Left lung (tissue), 10 donors: ENCODE results near the gene CALHM2. TPM values are rescaled to one million over a fixed set of nuclear protein-coding genes. Genes with fewer than 3 reads are reported as not detected.

Experiments
- ATAC-seq: fragments of 200-7000 bp; cut with Tn5 transposase; one replicate; pipeline ENCODE4 v1.9.1; 2020; ENCODE audit warnings: moderate library complexity
- DNase-seq, 4 donors: peaks; one replicate each; pipeline ENCODE4 v3.0.0-alpha.2; 2013 to 2020
- H3K27ac ChIP-seq, 2 donors: fragments of 200-600 bp; sonication (generic) in 1 of 2; one replicate each; pipeline versions ENCODE4 v1.5.0 to v1.8.0; 2020 to 2021
- H3K27me3 ChIP-seq, 2 donors: fragments of 200-600 bp; sonication (generic) in 1 of 2; one replicate each; pipeline versions ENCODE4 v1.5.0 to v1.8.0; 2020 to 2021
- H3K36me3 ChIP-seq, 2 donors: fragments of 200-600 bp; sonication (generic) in 1 of 2; one replicate each; pipeline versions ENCODE4 v1.5.0 to v1.8.0; 2020 to 2021
- H3K4me1 ChIP-seq, 2 donors: fragments of 200-600 bp; one replicate each; pipeline ENCODE4 v1.8.0; 2021
- H3K4me3 ChIP-seq, 2 donors: fragments of 200-600 bp; sonication (generic) in 1 of 2; one replicate each; pipeline versions ENCODE4 v1.5.0 to v1.8.0; 2020 to 2021; ENCODE audit warnings: mild to moderate bottlenecking in 1 of 2
- H3K9me3 ChIP-seq, 2 donors: fragments of 200-600 bp; sonication (generic) in 1 of 2; one replicate each; pipeline versions ENCODE4 v1.5.0 to v1.8.0; 2020 to 2021
- intact Hi-C, 2 donors: fragments of 100-400 bp; cut with DNase I; formaldehyde crosslinking; loops; one replicate each; pipeline versions ENCODE4 v1.11.2 to v1.14.2; 2022
- polyA plus RNA-seq, 6 donors: library from polyadenylated mRNA; unstranded; fragments of 120-200 nt; gene quantifications; one replicate each; pipeline ENCODE4 v1.2.1, GENCODE V29; 2013; ENCODE audit not compliant: insufficient read length in 6 of 6
- total RNA-seq, 2 donors: library from RNA; stranded (reverse); fragmentation: NEBNext Ultra II Directional; extraction: Animal tissue kit (Norgen Biotek cat#: 25700); gene quantifications; one replicate each; pipeline ENCODE4 v1.2.1, GENCODE V29; 2021
- TF ChIP-seq, protein P1 (sequence below), 2 donors: fragments of 200-600 bp; sonication (generic) in 1 of 2; IDR thresholded peaks; one replicate each; pipeline versions ENCODE4 v1.5.0 to v1.8.0; 2021; ENCODE audit warnings: antibody characterized with exemption in 2 of 2
- donor health status: DM: no; HTN: yes; CAD: no.
- donor health status: DM: no; HTN: no; CAD: no.

Gene CALHM2
- total and polyA plus RNA-seq, 8 donors: 11.1 to 60.2 (median 17.9) TPM

DNA sequence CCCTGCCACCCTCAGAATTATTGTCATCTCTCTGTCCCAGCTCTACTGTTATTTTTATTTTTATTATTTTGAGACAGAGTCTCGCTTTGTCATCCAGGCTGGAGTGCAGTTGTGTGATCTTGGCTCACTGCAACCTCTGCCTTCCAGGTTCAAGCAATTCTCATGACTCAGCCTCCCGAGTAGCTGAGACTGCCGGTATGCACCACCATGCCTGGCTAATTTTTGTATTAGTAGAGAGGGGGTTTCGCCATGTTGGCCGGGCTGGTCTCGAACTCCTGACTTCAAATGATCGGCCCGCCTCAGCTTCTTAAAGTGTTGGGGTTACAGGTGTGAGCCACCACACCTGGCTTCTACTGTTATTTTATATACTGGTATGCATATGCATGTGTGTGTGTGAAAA lies 11.0 kb downstream of the CALHM2 start:
- intact Hi-C loops: no loop called here
- DNase-seq (peak in 1 of 4 donors; percentile 20), ATAC-seq (no peak)
- no peaks in the 10 kb centered on the region for H3K27me3 ChIP-seq
- TF ChIP-seq, protein P1, sequence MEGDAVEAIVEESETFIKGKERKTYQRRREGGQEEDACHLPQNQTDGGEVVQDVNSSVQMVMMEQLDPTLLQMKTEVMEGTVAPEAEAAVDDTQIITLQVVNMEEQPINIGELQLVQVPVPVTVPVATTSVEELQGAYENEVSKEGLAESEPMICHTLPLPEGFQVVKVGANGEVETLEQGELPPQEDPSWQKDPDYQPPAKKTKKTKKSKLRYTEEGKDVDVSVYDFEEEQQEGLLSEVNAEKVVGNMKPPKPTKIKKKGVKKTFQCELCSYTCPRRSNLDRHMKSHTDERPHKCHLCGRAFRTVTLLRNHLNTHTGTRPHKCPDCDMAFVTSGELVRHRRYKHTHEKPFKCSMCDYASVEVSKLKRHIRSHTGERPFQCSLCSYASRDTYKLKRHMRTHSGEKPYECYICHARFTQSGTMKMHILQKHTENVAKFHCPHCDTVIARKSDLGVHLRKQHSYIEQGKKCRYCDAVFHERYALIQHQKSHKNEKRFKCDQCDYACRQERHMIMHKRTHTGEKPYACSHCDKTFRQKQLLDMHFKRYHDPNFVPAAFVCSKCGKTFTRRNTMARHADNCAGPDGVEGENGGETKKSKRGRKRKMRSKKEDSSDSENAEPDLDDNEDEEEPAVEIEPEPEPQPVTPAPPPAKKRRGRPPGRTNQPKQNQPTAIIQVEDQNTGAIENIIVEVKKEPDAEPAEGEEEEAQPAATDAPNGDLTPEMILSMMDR (IDR thresholded peaks at IDR 0.05): no peak
- H3K36me3 ChIP-seq: peaks cover 0 to 100% of the 10 kb centered on the region in 2 donors
- no peaks in the 10 kb centered on the region for H3K9me3 ChIP-seq
- no peak overlapping the region for H3K4me3 ChIP-seq
- no peak overlapping the region for H3K27ac ChIP-seq
- peaks cover 0 to 27% of the 10 kb centered on the region in 2 donors for H3K4me1 ChIP-seq

DNA sequence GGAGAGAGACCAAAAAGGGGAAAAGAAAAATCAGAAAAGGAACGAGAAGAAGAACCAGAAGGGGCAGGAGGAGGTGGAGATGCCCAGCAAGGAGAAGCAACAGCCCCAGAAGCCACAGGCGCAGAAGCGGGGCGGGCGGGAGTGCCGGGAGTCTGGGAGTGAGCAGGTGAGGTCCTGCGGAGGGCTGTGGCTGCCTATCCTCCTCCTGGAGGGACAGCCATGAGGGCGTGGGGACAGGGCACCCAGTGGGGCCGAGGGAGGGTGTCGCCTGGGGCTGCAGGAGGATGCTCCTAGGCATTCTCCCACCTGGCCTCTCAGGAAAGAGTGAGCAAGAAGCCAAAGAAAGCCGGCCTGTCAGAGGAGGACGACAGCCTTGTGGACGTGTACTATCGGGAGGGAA lies 11.8 kb downstream of the CALHM2 start:
- H3K4me3 ChIP-seq: no peak overlapping the region
- no peak for ATAC-seq
- no peak overlapping the region for H3K27ac ChIP-seq
- H3K27me3 ChIP-seq: no peaks in the 10 kb centered on the region
- peaks cover 0 to 20% of the 10 kb centered on the region in 2 donors for H3K4me1 ChIP-seq
- peak in 1 of 4 donors; percentile 64 for DNase-seq
- intact Hi-C loops: no loop called here
- no peaks in the 10 kb centered on the region for H3K9me3 ChIP-seq
- peaks cover 0 to 100% of the 10 kb centered on the region in 2 donors for H3K36me3 ChIP-seq
- TF ChIP-seq, protein P1 (IDR thresholded peaks at IDR 0.05): no peak

DNA sequence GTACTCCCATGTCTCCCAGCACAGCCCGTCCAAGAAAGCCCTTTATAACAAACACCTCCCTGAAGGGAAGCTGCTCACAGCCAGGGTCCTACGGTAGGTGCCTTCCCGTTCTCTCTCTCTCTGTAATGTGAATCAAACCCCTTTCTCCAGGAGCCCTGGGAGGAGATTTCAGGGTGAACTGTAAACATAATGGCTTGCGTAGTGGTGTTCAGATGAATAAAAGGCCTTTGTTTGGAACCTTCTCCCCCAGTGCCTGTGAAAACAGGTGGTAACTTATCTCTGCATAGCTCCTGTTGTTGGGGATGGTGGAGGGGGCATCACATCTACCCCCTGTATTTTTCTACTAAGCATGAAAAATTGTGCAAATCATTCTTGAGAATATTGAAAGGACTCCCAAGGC lies 12.4 kb downstream of the CALHM2 start:
- Histone ChIP-seq H3K27ac (no peak overlapping the region), H3K4me3 (no peak overlapping the region), H3K4me1 (peaks cover 0 to 13% of the 10 kb centered on the region in 2 donors), H3K36me3 (peaks cover 0 to 98% of the 10 kb centered on the region in 2 donors), H3K27me3 (no peaks in the 10 kb centered on the region), H3K9me3 (no peaks in the 10 kb centered on the region)
- TF ChIP-seq, protein P1 (IDR thresholded peaks at IDR 0.05): no peak
- DNase-seq (no peak), ATAC-seq (no peak)
- intact Hi-C loops: no loop called here

DNA sequence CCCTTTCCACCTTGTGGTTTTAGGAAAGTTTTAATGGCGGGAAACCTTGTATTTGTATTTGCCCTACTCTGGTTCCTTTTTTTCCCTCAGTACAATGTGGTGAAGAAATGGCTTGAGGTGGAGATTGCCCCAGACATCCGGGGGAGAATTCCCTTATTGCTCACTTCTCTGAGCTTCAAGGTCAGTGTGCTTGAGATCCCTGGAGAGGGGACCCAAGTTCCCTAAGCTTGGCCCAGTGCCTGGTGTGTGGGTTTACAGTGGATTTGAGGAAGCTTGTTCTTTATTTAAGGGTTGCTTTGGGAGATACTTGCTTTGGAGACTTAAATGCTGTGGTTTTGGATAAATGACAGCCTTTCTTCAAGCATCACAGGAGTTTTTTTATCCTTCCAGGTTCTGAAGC lies 18.3 kb downstream of the CALHM2 start:
- H3K27ac ChIP-seq: no peak overlapping the region
- intact Hi-C loops: no loop called here
- H3K27me3 ChIP-seq: no peaks in the 10 kb centered on the region
- TF ChIP-seq, protein P1 (IDR thresholded peaks at IDR 0.05): no peak
- peaks cover 0 to 17% of the 10 kb centered on the region in 2 donors for H3K4me1 ChIP-seq
- no peaks in the 10 kb centered on the region for H3K9me3 ChIP-seq
- peaks cover 0 to 75% of the 10 kb centered on the region in 2 donors for H3K36me3 ChIP-seq
- H3K4me3 ChIP-seq: no peak overlapping the region
- ATAC-seq: peak; percentile 64
- peak in 1 of 4 donors; percentile 77 for DNase-seq

DNA sequence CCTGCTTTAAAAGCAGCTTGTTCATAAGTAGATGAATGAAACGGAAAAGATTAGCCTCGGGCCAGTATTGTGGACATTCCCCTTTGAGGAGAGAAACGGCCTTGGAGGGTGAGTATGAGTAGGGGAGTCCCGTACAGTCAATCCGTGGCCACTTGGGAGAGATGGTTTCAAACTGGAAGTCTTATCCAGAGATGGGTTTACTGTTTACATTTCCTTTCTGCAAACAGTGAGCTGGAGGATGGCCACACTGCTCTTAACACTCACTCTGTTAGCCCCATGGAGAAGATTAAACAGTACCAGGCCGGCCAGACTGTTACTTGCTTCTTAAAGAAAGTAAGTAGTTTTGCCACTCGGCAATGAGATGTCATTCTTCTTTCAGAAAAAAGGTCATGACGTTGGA lies 20.3 kb downstream of the CALHM2 start:
- Histone ChIP-seq H3K4me1 (peaks cover 0 to 17% of the 10 kb centered on the region in 2 donors), H3K9me3 (no peaks in the 10 kb centered on the region), H3K36me3 (peaks cover 0 to 73% of the 10 kb centered on the region in 2 donors), H3K27me3 (no peaks in the 10 kb centered on the region), H3K4me3 (no peak overlapping the region), H3K27ac (no peak overlapping the region)
- TF ChIP-seq, protein P1 (IDR thresholded peaks at IDR 0.05): no peak
- intact Hi-C loops: no loop called here
- ATAC-seq (peak; percentile 94), DNase-seq (no peak)
